SU-DHL-6 (cell line): ENCODE results near the gene TMEM129.

Experiments used
- H2AFZ ChIP-seq: fragments of 200-600 bp; sonication (generic); 2 replicates; pipeline ENCODE4 v1.6.1; 2014; ENCODE audit warnings: low read depth, mild to moderate bottlenecking, moderate library complexity, mixed read lengths, antibody characterized with exemption, low read length; ENCODE audit not compliant: severe bottlenecking
- H3F3A ChIP-seq: fragments of 200-600 bp; shearing (Covaris generic); 2 replicates; pipeline ENCODE4 v1.6.0; 2016; ENCODE audit warnings: antibody characterized with exemption, mild to moderate bottlenecking; ENCODE audit not compliant: insufficient read depth
- H3K27ac ChIP-seq: fragments of 200-600 bp; sonication (generic); 2 replicates; pipeline ENCODE4 v1.5.1; 2016; ENCODE audit warnings: low read depth, mild to moderate bottlenecking, low read length, moderate library complexity, mixed read lengths
- H3K27me3 ChIP-seq: fragments of 200-600 bp; sonication (generic), shearing (Covaris generic); 2 replicates; pipeline ENCODE4 v1.6.0; 2014; ENCODE audit warnings: mild to moderate bottlenecking, low read length
- H3K36me3 ChIP-seq: fragments of 200-600 bp; sonication (generic); 2 replicates; pipeline ENCODE4 v1.6.1; 2014; ENCODE audit warnings: mild to moderate bottlenecking, low read length, mixed read lengths
- H3K4me2 ChIP-seq: fragments of 300-600, 200-600 bp; shearing (Covaris generic), sonication (generic); 2 replicates; pipeline ENCODE4 v1.6.0; 2014; ENCODE audit warnings: low read length, low read depth, mild to moderate bottlenecking; ENCODE audit not compliant: poor library complexity, severe bottlenecking
- H3K4me3 ChIP-seq: fragments of 200-600 bp; sonication (generic); 2 replicates; pipeline ENCODE4 v1.5.1; 2014; ENCODE audit warnings: antibody characterized with exemption, low read length, mild to moderate bottlenecking, mixed read lengths; ENCODE audit not compliant: insufficient read depth, poor library complexity, severe bottlenecking
- H3K79me2 ChIP-seq: fragments of 200-600 bp; sonication (generic); 2 replicates; pipeline ENCODE4 v1.6.1; 2014; ENCODE audit warnings: mild to moderate bottlenecking, low read length, moderate library complexity; ENCODE audit not compliant: insufficient read depth
- H3K9ac ChIP-seq: fragments of 200-600 bp; sonication (generic); 2 replicates; pipeline ENCODE4 v1.7.0; 2014; ENCODE audit warnings: mild to moderate bottlenecking, low read length
- H3K9me2 ChIP-seq: fragments of 200-600 bp; sonication (generic); replicated peaks from 2 replicates; pipeline ENCODE4 v1.6.1; 2014; ENCODE audit warnings: low read length; ENCODE audit not compliant: insufficient read depth
- H3K9me3 ChIP-seq: fragments of 200-600 bp; sonication (generic); 2 replicates; pipeline ENCODE4 v1.6.1; 2014; ENCODE audit warnings: low read length, mixed read lengths; ENCODE audit not compliant: insufficient read depth
- H4K20me1 ChIP-seq: fragments of 200-600 bp; sonication (generic); 2 replicates; pipeline ENCODE4 v1.6.1; 2014; ENCODE audit warnings: low read depth, mild to moderate bottlenecking, antibody characterized with exemption, low read length, moderate library complexity, mixed read lengths
- EZH2phosphoT487 ChIP-seq: fragments of 200-600 bp; sonication (generic), shearing (Covaris generic); conservative IDR thresholded peaks from 2 replicates; pipeline ENCODE4 v1.6.1; 2018; ENCODE audit warnings: mild to moderate bottlenecking, antibody characterized with exemption, low read length, moderate library complexity, mixed read lengths
- TF ChIP-seq, protein P1 (sequence below): fragments of 200-600 bp; sonication (generic); IDR thresholded peaks from one replicate; pipeline ENCODE4 v1.5.1; 2017; ENCODE audit warnings: antibody characterized with exemption, mild to moderate bottlenecking, low read length, moderate library complexity; ENCODE audit not compliant: insufficient read depth, poor library complexity, severe bottlenecking

The TMEM129 gene

DNA sequence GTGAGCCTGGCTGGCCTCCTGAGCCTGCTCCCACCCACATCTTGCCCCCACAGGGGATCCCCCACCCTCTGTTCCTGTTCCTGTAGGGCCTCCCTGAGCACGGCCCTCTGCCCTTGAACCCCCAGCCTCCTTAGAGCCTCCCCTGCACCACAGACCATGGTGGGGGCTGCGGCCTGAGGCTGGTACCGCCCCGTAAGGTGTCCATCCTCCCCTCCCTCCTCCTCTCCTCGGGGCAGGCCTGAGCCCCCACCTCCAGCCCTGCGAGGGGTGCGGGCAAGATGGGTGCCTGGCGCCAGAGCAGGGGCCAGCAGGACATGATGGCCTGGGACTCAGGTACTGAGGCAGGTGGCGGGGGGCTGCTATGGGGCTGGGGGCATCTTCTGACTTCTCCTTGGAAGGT, 43.5 kb upstream of the TMEM129 start:
- TF ChIP-seq, protein P1, sequence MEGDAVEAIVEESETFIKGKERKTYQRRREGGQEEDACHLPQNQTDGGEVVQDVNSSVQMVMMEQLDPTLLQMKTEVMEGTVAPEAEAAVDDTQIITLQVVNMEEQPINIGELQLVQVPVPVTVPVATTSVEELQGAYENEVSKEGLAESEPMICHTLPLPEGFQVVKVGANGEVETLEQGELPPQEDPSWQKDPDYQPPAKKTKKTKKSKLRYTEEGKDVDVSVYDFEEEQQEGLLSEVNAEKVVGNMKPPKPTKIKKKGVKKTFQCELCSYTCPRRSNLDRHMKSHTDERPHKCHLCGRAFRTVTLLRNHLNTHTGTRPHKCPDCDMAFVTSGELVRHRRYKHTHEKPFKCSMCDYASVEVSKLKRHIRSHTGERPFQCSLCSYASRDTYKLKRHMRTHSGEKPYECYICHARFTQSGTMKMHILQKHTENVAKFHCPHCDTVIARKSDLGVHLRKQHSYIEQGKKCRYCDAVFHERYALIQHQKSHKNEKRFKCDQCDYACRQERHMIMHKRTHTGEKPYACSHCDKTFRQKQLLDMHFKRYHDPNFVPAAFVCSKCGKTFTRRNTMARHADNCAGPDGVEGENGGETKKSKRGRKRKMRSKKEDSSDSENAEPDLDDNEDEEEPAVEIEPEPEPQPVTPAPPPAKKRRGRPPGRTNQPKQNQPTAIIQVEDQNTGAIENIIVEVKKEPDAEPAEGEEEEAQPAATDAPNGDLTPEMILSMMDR: no peak

GRCh38 chr4:1763550-1764080, 42.5 kb upstream of the TMEM129 start:
- no peak overlapping the region for H3K4me2 ChIP-seq
- H3K27me3 ChIP-seq: no peaks in the 10 kb centered on the region
- no peaks in the 10 kb centered on the region for H4K20me1 ChIP-seq
- H3F3A ChIP-seq: no peaks in the 10 kb centered on the region
- no peaks in the 10 kb centered on the region for H3K79me2 ChIP-seq
- H2AFZ ChIP-seq: no peak overlapping the region
- H3K9ac ChIP-seq: no peak overlapping the region
- H3K4me3 ChIP-seq: no peak overlapping the region
- H3K27ac ChIP-seq: no peak overlapping the region
- H3K9me3 ChIP-seq: no peaks in the 10 kb centered on the region
- no peak for TF ChIP-seq EZH2phosphoT487
- TF ChIP-seq, protein P1: no peak
- H3K9me2 ChIP-seq: no peaks in the 10 kb centered on the region
- H3K36me3 ChIP-seq: no peaks in the 10 kb centered on the region

More for the DNA sequence above, 43.5 kb upstream of the TMEM129 start:
- H3K27me3 ChIP-seq: no peaks in the 10 kb centered on the region
- H3K9me3 ChIP-seq: no peaks in the 10 kb centered on the region
- H3K4me3 ChIP-seq: no peak overlapping the region
- no peaks in the 10 kb centered on the region for H3K9me2 ChIP-seq
- no peaks in the 10 kb centered on the region for H3K36me3 ChIP-seq
- H2AFZ ChIP-seq: no peak overlapping the region
- H3K9ac ChIP-seq: no peak overlapping the region
- no peak overlapping the region for H3K4me2 ChIP-seq
- no peaks in the 10 kb centered on the region for H4K20me1 ChIP-seq
- H3F3A ChIP-seq: no peaks in the 10 kb centered on the region
- H3K79me2 ChIP-seq: no peaks in the 10 kb centered on the region
- no peak overlapping the region for H3K27ac ChIP-seq

DNA sequence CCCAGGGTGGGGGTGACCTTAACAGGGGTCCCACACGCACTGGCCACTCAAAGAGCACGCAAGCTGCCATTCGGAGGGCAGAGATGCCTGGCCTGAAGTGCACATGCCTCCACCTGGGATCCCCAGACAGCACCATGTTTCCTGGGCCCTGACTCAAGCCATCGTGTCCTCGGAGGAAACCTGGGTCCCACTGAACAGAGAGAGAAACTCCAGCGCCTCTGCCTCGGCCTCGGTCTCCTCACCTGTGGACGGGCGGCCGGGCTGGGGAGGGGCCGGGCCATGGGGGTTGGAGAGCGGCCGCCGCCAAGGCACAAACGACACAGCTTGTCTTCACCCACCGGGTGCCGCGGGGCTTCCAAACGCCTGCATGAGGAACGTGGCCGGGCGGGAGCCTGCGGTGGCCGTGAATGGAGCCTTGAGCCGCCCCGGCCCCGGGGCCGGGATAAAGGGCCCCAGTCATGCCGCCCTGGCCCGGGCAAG, 42.0 kb upstream of the TMEM129 start:
- no peak overlapping the region for H2AFZ ChIP-seq
- TF ChIP-seq EZH2phosphoT487: no peak
- TF ChIP-seq, protein P1: no peak
- no peaks in the 10 kb centered on the region for H4K20me1 ChIP-seq
- H3K36me3 ChIP-seq: no peaks in the 10 kb centered on the region
- no peak overlapping the region for H3K4me2 ChIP-seq
- H3K9ac ChIP-seq: no peak overlapping the region
- no peak overlapping the region for H3K4me3 ChIP-seq
- no peaks in the 10 kb centered on the region for H3K79me2 ChIP-seq
- no peaks in the 10 kb centered on the region for H3F3A ChIP-seq
- no peak overlapping the region for H3K27ac ChIP-seq
- H3K9me3 ChIP-seq: no peaks in the 10 kb centered on the region
- H3K9me2 ChIP-seq: no peaks in the 10 kb centered on the region
- H3K27me3 ChIP-seq: no peaks in the 10 kb centered on the region
